ENCODE data around the gene TMEM151B. TPM values are rescaled to one million over a fixed set of nuclear protein-coding genes. Genes with fewer than 3 reads are reported as not detected.
"Not testable (repeated sequence)": the region's sequence is repeated elsewhere in the genome, so short reads cannot be mapped to it uniquely, and the experiment has no call there.

The TMEM151B gene
- total RNA-seq, 1 donor from 2014 or later, result not detected

DNA sequence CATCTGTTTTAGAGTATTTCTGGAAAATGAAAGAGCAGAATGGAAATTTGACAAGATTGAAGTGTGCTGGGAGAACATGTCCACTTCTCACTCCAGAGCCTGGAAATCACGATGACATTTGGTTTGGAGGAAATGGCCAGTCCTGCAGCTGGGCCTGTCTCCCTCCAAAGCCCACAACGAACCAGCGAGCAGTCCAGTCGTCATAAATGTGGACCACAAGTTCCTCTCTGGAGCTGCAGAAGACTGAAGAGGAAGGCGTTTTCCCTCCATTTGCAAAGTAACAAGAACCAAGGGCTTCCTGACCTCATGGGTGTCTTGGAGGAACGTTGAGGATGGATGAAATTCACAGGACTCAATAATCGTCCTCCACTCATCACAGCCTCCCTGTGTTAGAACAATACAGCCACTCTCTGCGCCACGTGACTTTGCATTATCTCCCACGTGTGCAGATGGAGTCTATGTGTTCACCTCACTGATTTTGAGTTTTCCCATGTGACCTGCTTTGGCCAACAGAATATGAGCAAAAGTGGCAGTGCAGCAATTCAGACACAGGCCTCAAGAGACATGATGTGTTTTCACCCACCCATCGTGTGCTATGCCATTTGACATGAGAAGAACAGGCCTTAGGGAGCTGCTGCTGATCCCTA, 63.1 kb downstream of the TMEM151B start:
- DNase-seq (ENCODE audit: low read depth in 2 of 2), result no peak

DNA sequence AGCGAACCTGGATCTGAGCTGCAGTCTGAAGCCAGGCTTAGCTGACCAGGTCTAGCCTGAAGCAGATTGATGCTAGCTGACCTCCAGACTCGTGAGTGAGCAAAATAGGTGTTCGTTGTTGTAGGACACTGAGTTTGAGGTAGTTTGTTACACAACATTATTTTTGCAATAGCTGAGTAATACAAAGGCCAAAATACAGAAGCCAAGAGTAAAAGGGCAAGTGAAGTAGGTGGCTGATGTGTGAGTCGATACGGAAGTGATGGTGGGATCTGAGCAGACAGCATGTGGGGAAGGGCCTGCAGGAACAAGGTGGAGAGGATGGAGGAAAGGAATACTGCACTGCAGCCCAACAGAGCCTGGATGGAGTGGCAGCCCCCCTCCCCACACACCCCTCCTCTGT, 63.7 kb downstream of the TMEM151B start:
- no peak for DNase-seq (ENCODE audit: low read depth in 2 of 2)

DNA sequence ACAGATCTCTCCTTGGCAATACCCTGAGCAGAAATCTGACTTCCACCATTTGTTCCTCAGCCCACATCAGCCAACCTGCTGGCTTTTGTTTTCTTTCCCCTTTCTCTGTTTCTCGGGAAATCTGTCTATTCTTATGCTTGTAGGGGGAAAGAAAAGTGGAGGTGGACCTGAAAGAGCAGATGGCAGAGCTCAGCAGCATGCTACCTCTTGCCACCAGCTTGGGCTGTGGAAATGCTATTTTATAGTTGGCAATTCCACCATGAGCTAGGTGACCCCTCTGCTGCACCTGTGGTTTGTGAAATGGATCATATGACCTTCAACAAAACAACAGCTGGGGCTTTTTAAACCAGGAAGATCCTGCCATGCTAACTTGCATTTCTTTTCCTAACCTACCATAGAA, 65.4 kb downstream of the TMEM151B start:
- no peak for DNase-seq (ENCODE audit: low read depth in 2 of 2)

DNA sequence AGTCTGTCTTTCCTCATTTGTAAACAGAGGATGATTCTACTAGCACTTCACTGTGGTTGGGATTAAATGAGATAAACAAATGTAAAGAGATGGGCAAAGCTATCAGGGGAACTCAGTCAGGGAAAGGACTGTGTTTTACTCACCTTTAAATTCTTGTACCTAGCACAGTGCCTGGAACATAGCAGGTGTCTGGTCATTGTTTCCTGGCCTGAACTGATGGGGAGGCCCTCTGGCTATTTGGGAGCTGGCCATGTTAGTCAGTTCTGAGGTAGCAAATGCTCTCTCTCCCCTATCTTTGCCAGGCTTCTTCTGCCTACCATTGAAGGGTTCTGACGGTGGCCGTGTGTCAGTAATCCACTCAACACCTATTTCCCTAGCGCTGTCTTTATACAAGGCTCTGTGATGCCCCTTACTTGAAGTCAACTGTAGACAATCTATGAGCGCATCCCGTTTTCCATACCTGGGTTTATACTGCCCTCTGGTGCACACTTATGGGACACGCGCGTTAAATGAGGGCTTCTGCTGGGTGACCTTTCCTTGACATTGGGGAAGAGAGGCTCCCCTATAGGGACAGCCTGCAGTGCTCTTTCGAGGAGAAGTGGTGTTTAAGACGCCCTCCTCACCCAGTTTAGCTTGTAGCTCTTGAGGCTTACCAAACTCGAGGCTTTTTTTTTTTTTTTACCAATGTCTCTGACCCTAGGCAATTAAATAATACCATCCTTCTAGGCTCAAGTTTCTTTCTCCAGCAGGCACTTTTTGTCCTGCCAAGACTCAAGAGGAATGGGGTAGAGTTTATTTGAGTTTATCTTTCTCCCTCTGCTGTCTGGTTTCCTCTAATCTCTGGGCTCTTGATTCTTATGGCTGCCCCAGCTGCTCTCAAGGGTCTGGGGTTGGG, 68.2 kb downstream of the TMEM151B start:
- DNase-seq (ENCODE audit: low read depth in 2 of 2), result peak; percentile 46 to 64

DNA sequence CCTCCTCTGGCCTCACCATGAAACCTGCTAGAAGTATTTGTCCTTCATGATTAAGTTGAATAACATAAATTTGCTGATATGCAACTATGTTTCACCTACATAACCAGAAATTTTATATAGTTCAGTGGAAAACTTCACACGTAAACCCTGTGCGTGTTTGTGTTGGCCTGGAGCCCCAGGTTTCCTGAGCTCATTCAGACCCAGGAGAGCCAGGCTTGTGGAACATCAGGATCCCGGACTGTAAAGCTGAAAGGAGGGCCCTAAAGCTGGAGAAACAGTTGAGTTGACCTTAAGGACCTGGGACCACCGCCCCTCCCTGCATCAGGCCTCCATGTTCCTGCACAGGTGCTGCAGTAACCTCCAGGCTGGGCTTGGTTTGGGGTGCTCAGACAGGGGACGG, 69.1 kb downstream of the TMEM151B start:
- DNase-seq (ENCODE audit: low read depth in 2 of 2), result peak; percentile 45 to 73

DNA sequence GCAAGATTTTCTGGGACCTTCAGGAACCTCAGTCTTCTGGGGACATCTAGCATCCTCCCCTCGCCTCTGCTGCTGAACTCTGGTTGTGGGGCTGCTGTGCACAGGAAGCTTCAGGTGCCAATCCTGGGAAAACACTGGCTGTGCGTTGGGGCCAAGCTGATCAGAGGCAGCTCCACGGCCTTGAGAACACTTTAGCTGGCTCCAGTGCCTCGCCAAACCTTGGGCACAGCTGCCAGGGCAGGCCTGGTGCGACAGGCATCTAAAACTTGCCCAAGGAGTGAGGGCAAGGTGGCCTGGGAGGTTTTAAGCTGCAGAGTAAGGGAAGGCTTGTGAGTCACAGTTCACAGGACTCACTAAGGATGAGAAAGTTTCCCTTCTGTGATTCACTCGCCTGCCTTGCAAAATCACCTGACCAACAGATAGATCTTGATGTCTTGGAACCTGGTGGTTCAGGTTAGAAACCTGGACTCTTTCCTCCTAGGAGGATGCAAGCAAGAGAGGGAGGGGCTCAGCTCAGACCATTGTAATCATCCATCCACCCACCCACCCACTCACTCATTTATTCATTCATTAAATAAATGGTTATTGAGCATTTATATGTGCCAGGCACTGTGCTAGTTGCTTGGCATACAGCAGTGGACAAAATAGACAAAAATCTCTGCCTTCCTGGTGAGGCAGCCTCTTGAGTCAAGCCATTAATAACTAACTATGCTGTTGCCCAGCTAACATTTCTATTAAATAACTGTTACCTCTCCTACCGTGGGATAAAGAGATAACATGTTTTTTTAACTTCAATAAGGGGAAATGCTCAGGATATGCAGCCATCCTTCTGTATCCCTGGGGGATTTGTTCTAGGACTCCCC, 69.7 kb downstream of the TMEM151B start:
- peak in 1 of 2 donors; percentile 11 for DNase-seq (ENCODE audit: low read depth in 2 of 2)

DNA sequence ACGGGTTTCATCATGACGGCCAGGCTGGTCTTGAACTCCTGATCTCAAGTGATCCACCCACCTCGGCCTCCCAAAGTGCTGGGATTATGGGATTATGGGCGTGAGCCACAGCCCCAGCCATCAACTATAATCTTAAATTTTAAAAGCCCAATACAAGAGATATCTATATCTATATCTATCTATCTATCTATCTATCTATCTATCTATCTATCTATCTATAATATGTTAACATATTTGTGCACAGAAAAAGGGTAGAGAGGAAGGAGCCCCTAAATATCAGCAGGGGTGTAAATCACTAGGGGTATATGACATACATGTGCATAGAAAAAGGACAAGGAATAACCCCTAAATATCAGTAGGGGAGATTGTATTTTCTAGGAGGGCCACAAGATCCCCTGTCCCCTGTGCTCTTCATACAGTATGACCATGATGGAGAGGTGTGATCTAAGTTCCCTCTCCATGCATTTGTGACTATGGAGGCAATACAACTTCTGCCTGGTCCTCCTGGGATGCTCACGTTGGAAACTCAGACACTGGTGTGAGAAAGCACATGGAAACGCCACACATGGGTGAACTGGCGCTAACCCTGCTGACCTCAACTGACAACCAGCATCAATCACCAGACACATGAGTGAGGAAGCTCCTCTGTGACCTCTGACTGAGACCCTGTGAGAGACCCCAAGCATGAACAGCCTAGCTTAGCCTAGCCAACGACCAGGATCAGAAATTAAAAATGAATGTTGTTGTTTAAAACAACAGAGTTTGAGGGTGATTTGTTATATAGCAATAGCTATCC, 71.0 kb downstream of the TMEM151B start:
- DNase-seq (ENCODE audit: low read depth in 2 of 2), result no peak

DNA sequence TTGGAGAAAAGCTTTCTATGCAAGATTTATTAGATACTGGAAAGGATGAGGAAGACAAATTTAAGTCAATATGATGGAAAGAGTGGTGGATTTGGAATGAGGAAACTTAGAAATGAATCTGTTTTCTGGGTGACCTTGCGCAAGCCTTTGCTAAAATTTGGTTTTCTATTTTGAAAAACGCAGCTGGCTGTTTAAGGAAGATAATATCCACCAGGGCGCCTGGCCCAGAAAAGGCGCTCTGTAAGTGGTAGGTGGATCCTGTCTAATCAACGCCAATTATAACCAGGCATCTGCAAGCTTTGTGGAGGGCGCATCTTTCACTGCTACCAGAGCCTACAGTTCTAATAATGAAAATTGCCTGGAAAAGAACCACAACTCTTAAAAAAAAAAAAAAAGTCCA, 71.8 kb downstream of the TMEM151B start:
- no peak for DNase-seq (ENCODE audit: low read depth in 2 of 2)

DNA sequence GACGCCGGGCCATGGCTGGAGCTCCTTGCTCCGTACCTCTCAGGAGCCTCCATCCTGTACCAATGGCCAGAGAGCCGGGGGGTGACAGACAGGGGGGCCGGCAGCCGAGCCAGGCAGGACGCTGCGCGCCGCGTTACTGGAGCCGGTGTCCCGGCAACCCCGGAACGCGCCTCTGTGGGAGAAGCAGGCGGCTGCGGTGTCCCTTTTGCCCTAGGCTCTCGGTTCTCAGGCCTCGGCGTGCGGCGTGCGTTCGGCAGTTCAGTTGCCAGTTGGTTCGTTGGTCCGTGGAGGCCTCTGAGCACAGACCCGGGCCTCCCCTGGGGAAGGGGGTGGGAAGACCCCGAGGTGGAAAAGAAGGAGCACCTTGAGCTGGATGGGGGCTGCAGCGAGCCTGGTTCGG, 72.2 kb downstream of the TMEM151B start, which contains the start of gene SPATS1:
Gene SPATS1 (plus strand): TSS at position 162 of the 400 bp plus-strand sequence. CDS start 446 bp downstream, outside the sequence.
- DNase-seq (ENCODE audit: low read depth in 2 of 2), result no peak

DNA sequence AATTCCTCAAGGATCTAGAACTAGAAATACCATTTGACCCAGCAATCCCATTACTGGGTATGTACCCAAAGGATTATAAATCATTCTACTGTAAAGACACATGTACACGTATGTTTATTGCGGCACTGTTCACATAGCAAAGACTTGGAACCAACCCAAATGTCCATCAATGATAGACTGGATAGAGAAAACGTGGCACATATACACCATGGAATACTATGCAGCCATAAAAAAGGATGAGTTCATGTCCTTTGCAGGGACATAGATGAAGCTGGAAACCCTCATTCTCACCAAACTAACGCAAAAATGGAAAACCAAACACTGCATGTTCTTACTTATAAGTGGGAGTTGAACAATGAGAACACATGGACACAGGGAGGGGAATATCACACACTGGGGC, 76.6 kb downstream of the TMEM151B start:
- not testable (repeated sequence) for DNase-seq (ENCODE audit: low read depth in 2 of 2)

DNA sequence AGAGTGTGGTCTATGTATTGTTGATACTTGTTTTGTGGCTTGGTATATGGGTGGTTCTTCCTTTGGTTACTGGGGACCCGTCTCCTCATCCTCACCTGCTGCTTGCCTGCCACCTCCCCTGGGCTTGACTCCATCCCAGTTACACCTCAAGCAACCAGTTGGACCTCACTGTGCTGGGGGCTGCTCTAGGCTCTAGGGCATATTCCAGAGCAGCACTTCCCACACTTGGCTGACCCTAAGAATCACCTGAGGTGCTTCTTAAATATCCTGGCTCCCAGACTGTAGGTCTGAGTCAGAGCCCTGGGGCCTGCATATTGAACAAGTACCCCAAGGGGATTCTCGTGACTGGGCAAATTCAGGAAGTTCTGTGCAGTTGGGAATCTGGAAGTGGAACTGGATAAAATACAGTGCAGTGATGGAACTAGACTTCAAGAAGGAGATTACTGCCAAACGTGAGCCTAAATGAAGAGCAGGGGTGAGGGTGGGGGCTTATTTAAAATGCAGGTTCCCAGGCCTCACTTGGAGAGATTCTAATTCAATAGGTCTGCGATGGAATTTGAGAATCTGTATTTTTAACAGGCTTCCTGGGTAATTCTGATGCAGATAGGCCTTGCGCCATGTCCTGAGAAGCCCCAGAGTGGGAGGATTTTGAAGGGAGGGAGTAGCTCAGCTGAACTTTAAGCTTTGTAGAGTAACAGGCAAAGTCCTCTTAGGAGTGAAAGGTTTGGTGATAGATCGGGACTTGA, 79.8 kb downstream of the TMEM151B start:
- no peak for DNase-seq (ENCODE audit: low read depth in 2 of 2)

DNA sequence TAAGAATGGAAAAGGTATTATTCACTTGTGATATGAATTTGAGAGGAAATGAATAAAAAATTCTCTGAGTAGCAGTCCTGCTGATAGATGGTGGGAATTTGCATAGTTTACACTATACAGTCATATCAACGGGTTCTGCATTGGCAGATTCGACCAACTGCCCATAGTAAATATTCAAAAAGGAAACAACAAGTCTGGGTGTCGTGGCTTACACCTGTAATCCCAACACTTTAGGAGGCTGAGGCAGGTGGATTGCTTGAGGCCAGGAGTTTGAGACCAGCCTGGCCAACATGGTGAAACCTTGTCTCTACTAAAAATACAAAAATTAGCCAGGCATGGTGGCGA, 80.4 kb downstream of the TMEM151B start:
- DNase-seq (ENCODE audit: low read depth in 2 of 2), result not testable (repeated sequence)

DNA sequence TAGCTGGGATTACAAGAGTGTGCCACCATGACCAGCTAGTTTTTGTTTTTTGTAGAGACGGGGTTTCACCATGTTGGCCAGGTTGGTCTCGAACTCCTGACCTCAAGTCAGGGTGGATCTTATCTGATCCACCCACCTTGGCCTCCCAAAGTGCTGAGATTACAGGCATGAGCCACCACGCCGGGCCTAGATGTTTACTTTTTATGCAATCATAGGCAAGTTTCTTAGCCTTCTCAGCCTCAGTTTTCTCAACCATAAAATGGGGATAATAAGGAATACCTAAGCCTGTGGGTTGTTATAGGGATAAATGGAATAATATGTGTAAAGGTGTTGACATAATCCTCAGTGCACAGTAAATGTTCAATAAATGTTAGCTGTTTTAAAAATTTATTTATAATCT, 82.0 kb downstream of the TMEM151B start:
- no peak for DNase-seq (ENCODE audit: low read depth in 2 of 2)

DNA sequence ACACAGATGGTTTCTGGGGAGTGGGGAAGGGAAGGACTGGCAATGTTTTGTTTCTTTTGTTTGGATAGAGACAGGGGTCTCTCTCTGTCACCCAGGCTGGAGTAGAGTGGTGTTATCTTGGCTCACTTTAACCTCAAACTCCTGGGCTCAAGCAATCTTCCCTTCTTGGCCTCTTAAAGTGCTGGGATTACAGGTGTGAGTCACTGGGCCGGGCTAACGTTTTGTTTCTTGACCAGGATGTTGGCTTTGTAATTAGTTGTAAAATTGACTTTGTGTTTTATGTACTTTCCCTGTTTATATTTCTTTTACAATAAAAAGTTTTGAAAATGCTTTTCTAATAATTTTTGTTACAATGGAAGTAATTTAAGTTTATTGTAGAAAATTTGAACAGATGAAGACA, 83.1 kb downstream of the TMEM151B start:
- no peak for DNase-seq (ENCODE audit: low read depth in 2 of 2)

DNA sequence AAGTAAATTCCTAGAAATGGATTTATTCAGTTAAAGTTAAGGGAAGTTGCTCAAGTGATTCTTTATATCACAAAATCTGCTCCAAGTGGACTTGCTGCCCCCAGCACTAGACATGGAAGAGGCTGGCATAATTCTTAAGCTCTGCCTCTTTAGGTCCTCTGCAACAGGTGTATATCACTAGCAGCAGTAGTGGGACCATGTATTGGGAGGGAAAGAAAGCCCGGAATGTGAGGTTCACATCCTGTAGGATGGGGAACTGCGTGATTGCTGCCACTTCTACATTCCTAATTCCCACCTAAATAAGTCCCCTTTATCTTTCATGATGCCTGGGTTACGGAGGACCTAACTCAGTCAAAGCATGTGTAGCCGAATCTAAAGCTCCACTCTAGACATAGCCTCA, 85.4 kb downstream of the TMEM151B start:
- no peak for DNase-seq (ENCODE audit: low read depth in 2 of 2)

DNA sequence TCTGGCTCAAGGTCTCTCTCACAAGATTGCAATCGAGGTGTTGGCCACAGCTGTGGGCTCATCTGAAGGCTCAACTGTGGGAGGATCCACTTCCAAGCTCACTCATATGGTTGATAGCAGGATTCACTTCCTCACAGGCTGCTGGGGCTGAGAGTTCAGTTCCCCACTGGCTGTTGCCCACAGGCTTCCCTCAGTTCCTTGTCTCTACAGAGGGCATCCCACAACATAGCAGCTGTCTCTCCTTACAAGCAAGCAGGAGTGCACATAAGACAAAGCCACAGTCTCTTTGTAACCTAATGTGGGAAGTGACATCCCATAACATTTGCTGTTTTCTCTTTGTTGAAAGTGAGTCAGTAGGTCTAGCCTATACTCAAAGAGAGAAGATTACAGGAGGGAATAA, 86.2 kb downstream of the TMEM151B start:
- DNase-seq (ENCODE audit: low read depth in 2 of 2), result no peak

All from dermis microvascular lymphatic vessel endothelial cell (primary cell).